ENCODE results near the gene STIP1.
"Not testable (repeated sequence)": the region's sequence is repeated elsewhere in the genome, so short reads cannot be mapped to it uniquely, and the experiment has no call there.

STIP1 gene

GRCh38 chr11:64240435-64241240, 54.7 kb downstream of the STIP1 start, which contains the start of gene FKBP2:
Gene FKBP2 (plus strand): TSS chr11:64241095. CDS start chr11:64242388, 1,293 bp downstream.
- DNase-seq = peak; percentile 95

GRCh38 chr11:64241241-64241490, 55.2 kb downstream of the STIP1 start:
- DNase-seq = peak; percentile 99

GRCh38 chr11:64241491-64242374, 55.8 kb downstream of the STIP1 start:
- no peak for DNase-seq

- DNase-seq = no peak
Measured at GRCh38 chr11:64243236-64243854, 57.4 kb downstream of the STIP1 start.

- no peak for DNase-seq
Measured at GRCh38 chr11:64244107-64244506, 58.1 kb downstream of the STIP1 start.

GRCh38 chr11:64244966-64245365, 59.0 kb downstream of the STIP1 start:
- DNase-seq = no peak

GRCh38 chr11:64245401-64245796, 59.4 kb downstream of the STIP1 start:
- DNase-seq = peak; percentile 17

- DNase-seq = peak; percentile 33
Measured at GRCh38 chr11:64245797-64246620, 60.0 kb downstream of the STIP1 start.

- DNase-seq = not testable (repeated sequence)
Measured at GRCh38 chr11:64246621-64246870, 60.6 kb downstream of the STIP1 start.

GRCh38 chr11:64246871-64247728, 61.1 kb downstream of the STIP1 start, which contains the start of gene PPP1R14B:
Gene PPP1R14B (minus strand): TSS chr11:64246943. CDS start chr11:64246673, 270 bp downstream.
- peak; percentile 59 for DNase-seq

GRCh38 chr11:64247729-64248531, 62.0 kb downstream of the STIP1 start:
- no peak for DNase-seq

GRCh38 chr11:64248578-64248977, 62.6 kb downstream of the STIP1 start:
- DNase-seq = no peak

- DNase-seq = no peak
Measured at GRCh38 chr11:64249038-64249437, 63.1 kb downstream of the STIP1 start.

GRCh38 chr11:64249563-64250414, 63.8 kb downstream of the STIP1 start:
- no peak for DNase-seq

GRCh38 chr11:64250415-64251015, 64.5 kb downstream of the STIP1 start:
- DNase-seq = no peak

GRCh38 chr11:64251016-64251752, 65.2 kb downstream of the STIP1 start, which contains the start of gene PLCB3:
Gene PLCB3 (plus strand): TSS chr11:64251530. CDS start chr11:64251650, 120 bp downstream.
- DNase-seq = peak; percentile 50

- no peak for DNase-seq
Measured at GRCh38 chr11:64251753-64252002, 65.7 kb downstream of the STIP1 start.

GRCh38 chr11:64252003-64252872, 66.3 kb downstream of the STIP1 start:
- DNase-seq = peak; percentile 16
